HG02840 (cell line): ENCODE data around the gene SMTNL2.

Source experiments
- ATAC-seq: cut with Tn5 transposase; IDR thresholded peaks from one replicate; pipeline ENCODE4 v1.9.1; 2021; ENCODE audit warnings: mild to moderate bottlenecking, moderate library complexity, moderate number of reproducible peaks; ENCODE audit not compliant: unreplicated experiment, low FRiP score

The SMTNL2 gene

DNA sequence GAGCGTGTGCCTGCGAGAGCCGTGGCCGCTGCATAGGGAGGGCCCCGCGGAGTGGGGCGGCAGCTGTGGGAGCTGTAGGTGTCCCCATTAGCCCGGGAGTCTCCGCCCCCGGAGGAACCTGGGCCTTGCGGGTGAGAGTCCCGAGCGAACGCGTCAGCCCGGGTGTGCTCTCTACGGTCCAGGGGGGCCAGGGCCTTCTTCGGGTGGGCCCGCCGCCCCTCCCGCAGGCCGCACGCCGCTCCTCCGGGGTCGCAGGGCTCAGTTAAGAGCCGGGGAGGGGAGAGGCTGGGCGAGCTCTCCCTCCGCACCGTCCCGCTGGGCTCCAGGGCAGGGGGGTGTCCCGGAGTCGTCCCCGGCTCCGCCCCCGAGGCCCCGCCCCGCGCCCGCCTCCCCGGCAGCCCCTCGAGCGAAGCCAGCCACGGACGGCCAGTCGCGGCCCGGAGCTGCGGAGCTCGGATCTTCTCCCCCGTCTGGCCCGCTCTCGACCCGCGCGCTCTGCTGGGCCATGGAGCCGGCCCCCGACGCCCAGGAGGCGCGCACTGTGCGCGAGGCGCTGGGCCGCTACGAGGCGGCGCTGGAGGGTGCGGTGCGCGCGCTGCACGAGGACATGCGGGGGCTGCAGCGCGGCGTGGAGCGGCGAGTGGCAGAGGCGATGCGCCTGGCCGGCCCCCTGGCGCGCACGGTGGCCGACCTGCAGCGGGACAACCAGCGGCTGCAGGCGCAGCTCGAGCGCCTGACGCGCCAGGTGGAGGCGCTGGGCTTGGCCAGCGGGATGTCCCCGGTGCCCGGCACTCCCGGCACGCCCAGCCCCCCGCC lies at the start of gene SMTNL2:
Gene SMTNL2, plus strand, starts transcription at position 429 of the 816 bp plus-strand sequence. Its CDS starts 77 bp downstream, at position 506.
- no peak for ATAC-seq

DNA sequence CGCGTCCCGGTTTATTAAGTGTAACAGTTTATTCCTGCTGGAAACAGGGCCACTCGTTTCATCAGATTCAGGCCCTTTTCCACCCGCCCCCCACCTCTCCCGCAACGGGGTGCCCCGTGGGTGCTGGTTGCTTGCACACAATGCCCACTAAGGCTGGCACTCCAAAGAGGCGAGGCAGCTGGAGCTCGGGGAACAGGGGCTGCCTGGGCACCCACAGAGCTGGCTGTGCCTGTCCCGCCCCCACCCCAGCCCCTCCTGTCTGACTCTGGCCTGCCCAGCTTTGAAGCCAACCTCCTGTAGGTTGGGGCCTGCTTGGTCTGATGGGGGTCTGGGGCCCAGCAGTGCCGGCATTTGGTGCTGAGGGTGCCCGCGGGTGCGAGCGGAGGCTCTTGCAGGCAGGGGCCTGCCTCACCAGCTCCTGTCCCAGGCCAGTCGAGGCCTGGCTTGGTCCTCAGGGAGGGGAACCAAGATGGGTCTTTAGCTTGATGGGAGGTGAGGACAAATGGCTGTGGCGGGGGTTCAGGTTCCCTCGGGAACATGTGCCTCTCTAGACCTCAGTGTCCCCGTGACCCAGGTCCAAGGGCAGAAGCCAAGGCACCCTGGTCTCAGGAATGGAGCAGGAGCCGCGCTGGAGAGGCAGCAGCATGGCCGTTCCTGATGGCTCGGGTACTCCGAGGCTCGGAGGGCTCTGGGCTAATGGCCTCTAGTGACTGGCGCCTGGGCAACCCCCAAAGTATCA lies 49.2 kb upstream of the SMTNL2 start:
- no peak for ATAC-seq

DNA sequence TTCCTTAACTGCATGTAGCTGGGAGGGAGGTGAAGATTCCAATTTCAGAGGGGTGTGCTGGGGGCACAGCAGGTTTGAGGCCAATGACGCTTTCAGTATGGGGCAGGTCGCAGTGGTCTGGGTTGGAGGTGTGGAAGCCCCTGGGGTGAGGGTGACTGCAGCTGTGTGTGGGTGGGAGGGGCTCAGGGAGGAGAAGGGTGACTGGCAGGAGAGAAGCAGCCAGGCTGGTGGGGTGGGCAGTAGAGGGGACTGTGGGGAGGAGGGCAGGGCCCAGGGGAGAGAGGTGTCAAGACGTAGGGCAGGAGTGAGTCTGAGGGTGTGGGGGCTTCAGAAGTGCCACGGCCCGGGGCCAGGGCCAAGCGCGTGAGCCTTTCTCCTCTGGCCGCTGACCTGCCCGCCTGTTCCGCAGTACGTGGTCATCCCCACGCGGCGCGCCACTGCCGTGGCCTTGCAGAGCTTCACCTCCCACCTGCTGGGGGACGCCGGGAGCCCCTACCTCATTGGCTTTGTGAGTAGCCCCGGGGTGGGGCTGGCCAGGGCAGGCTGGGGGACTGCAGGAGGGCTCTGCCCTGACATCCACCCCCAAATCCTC lies 48.6 kb upstream of the SMTNL2 start:
- ATAC-seq: no peak

DNA sequence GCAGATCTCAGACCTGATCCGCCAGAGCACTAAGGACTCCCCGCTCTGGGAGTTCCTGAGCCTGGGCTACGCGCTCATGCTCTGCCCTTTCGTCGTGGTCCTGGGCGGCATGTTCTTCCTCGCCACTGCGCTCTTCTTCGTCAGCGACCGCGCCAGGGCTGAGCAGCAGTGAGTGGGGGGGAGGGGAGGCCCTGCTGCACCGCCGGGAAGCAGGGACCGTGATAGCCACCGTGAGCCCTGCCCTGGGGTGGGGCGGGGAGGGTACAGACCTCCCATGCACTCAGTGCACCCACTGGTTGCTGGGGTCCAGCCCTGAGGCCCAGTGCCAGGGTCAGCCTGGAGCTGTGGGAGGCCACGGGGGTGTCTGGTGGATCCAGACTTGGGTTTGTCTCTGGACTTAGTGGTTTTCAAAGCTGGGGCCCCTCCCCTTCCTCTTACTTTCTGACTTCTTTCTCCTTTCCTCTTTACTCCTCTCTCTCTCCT lies 48.0 kb upstream of the SMTNL2 start:
- no peak for ATAC-seq

DNA sequence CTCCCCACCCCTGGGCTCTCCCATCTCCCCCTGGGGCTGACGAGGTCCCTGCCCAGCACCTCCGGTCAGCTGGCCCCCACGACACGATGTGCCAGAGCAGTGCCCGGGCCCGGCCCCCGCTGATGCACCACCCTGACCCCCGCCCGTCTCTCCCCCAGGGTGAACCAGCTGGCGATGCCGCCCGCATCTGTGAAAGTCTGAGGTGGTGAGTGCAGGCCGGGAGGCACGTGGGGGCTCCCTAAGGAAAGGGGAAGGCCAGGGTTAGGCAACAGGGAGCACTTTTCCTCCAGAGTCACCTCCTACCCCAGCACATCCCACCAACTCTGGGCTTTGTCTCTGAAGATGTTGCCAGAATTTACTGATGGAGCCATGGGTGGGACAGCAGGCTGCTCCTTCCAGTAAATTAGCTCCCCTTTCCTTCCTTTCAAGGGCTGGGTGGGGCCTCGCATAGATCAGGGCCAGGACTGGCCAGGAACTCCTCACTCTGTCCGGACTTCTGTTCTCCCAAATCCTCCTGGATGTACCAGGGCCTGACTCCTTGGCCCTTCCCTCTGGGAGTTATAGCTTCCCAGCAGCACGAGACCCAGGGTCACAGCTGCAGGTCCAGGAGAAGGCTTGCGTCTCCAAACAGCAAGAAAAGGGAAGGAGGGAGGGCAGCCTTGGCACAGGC lies 47.5 kb upstream of the SMTNL2 start:
- no peak for ATAC-seq

DNA sequence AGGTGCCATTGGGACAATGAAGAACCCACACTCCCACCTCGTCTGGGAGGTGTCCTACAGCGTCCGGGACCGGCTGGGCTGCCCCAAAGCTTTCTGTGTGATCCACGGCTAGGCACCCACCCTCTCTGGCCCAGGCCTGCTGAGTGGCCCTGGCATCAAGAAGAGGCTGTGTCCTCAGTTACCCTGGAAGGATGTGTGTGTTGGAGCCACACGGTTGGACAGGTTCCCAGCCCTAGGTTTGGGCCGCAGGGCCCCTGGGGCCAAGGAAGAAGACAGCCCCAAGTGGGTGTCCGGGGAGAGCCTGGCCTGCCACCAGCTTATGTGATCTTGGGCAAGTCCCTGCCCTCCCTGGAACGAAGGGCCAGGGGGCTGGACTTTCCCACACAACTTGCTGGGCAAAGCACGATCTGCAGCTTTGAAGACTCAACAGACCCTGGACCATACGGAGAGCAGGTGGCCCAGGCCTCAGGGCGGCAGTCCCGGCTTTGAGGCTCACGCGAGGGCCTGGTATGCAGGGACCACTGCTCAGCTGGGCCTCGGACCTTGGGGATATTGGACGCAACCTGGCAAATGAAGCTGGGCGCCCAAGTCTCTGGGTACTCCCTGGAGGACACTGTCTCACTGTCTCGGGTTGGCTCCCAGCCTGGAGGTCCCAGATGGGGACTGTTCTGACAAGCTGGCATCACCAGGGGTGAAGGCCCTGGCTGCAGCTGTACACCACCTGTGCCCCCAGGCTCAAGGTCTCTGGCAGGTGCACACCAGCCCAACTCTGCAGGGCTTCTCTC lies 46.7 kb upstream of the SMTNL2 start:
- ATAC-seq: no peak

DNA sequence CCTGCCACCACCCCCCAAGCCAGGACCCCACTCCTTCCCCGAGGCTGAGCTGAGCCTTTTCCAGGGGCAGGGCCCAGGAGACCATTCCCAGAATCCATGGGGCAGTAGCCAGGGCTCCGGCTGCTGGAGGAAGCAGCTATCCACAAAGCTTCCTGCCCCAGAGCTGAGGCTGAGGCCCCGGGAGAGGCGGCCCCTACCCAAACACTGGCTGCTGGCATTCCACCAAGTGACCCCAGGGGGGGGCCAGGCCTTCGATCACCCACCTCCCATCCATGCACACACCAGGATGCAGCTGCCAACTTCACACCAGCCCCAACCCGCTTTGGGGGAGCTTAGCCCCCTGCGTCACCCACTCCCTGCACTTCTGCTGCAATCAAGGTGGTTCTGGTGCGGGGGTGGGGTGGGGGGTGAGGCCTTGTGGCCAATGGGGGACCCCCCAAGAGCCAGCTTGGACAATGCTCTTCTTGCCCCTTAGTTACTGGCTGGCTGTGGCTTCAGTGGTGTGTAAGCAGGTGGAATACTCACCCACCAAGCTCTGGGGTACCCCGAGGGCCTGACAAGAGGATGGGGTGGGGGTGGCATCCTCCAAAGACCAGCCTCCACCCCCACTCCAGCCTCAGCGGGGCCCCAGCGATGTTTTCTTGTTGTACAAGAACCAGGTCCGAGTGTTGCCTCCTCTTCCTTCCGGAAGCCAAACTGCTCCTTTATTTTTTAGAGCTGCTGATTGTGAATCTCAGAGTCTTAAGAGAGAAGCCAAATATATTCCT lies 45.9 kb upstream of the SMTNL2 start:
- ATAC-seq: no peak

DNA sequence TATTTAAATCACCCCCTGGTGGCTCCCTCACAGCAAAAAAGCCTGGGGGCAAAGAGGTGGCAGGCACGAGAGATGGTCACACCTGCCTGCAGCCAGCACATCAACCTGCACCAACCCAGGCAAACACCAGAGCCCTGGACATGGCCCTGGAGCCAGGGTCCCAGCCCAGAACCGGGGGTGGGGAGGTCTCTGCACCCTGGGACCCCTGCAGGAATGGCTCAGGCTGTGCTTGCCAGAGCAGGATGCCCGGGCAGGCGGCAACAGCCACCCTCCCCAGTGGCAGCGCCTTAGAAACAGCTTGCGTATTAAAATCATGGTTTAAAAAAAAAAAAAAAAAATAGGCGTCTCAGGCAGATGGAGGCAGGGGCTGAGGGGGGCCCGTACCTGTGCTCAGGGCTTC lies 45.3 kb upstream of the SMTNL2 start:
- no peak for ATAC-seq

DNA sequence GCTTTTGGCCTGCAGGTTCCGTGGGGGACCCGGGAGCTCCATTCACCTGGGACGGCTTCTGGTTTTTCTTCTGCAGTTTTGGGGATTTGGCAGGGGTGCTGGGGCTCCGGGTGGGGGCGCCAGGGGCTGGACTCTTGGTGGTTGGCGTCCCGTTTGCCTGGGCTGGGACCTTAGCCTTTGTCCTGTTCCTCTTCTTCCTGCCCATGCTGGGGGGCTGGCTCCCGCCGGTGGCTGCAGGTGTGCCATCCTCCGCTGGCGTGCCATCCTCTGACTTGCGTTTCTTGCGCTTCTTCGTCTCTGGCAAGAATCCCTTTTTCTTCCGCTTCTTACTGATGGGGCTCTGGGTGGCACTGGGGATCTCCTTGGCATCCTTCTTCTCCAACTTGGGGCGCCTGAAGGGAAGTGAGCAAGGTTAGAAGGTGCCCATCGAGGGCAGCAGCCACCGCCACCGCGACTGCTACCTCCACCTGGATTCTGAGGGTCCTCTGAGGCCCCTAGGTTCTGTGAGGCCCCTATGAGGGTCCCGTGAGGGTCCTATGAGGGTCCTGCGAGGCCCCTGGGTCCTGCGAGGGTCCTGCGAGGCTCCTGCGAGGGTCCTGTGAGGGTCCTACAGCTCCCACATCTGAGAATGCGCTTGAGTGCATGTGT lies 44.6 kb upstream of the SMTNL2 start:
- no peak for ATAC-seq

DNA sequence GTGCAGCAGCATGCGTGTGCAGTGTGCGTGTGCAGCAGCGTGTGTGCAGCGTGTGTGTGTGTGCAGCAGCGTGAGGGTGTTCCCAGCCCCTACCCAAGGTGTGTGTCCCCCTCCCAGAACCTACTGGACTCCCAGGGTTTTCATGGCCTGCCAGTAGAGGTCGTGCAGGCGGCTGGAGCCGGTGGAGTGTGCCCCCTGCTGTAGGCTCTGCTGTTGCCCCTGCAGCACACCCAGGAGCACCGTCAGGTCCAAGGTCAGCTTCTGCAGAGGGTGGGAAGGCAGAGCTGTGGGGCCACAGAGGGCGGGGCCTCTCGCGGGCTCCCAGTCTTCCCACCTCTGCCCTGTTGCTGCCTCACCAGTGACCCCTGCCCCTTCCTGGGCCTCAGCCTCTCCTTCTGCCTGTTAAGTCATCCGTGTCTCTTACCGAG lies 44.1 kb upstream of the SMTNL2 start:
- ATAC-seq: no peak

DNA sequence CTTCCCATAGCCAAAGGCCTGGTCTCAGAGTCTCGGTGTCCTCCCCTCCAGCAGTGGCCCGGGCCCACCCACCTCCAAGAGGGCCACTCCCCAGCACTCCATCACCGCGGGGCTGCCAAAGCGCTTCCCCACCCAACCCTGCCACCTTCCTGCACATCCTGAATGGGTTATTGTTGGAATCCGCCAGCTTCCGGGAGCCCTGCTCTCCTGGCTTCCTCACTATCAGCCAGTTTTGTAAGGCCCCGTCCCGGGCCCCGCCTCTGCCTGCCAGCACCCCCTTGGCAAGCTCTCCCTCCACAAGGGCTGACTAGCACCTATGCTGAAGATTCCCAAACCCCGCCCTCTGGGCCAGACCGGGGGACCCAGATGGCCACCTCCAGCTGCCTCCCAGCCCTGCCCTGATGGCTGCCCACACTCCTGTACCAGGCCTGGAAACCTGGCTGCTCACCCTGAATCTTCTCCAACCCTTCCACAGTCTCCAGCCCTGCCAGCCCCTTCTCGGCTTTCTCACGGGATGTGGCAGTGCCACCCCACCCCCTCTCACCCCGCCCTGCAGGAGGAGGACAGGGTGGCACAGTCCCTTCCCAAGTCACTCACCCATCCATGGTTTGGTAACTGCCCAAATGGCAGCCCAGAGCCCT lies 43.5 kb upstream of the SMTNL2 start:
- no peak for ATAC-seq

DNA sequence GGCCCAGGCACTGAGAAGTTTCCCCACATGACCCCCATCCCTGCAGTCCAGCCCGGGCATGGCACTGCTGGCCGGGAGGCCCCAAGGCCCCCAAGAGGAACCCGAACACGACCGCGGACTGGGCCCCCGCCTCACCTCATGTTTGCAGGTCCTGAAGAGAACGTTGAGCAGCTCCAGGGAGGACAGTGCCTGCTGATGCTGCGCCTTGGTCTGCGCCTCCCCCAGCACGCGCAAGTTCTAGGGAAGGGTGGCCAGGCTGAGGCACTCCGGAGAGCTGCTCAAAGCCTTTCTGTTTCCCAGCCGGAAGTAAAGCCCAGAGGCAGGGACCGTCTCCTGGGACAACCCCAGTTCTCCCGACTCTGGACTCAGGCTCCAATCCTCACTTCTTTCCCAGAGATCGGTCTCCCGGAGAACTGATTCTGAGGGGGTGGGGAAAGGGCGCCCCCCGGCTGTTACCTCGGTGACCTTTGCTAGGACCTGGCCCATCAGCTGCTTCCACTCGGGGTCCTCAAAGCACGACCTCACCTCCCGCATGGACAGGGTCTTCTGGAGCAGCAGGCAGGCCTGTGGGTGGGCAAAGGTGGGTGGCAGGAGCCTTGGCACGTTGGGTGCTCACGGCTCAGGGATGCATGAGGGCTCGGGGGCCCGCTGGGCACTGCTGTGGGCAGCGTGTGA lies 42.9 kb upstream of the SMTNL2 start:
- ATAC-seq: no peak

DNA sequence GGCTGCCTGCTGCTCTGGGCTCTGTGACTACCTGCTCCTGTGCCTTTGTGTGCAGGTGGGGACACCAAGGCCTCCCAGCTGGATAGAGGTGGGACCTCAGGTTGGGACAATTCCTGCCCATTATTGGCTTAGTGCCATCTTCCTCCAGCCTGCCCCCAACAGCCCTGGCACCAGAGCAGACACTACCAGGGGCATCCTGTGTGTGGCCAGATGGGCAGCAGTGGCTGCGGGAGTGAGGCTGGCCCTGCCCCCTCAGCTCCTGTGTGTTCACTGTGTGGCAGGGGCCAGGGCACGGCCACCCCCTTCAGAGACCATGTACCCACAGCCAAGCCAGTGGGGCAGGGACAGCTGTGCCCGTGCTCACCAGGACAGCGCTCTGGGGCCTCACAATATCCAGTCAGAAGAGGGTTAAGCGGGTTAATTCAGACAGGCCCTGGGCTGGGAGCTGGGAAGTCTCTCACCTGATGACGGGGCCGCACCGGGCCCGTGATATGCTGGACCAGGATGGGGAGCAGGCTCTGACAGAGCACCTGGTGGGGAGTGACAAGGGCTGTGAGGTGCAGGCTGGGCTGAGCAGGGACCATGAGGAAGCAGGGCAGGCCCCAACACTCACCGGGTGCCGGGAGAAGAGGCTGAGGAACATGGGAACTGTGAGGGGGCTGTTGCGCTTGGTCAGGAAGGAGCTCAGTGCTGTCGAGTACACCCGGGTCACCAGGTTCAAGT lies 42.2 kb upstream of the SMTNL2 start:
- ATAC-seq: no peak

DNA sequence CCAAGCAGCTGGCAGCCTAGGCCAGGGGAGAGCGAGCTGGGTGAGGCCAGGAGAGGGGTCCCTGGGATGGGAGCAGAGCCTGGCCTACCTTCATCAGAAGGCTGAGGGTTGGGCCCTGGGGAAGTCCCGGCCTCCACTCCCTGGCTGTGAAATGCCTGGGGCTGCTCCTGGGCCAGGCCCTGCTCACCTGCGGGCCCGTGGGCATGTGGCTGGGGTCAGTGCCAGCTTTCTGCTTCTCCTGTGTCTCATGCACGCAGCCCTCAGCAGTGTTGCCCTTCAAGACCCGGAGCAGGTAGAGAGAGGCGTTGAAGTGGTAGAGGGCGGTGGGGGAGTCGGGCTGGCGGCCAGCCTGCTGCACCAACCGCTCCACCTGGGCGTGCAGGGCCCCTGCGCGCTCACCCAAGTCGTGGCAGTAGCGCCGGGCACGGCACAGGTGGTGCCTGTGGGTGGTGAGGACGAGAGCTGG lies 41.6 kb upstream of the SMTNL2 start:
- no peak for ATAC-seq

DNA sequence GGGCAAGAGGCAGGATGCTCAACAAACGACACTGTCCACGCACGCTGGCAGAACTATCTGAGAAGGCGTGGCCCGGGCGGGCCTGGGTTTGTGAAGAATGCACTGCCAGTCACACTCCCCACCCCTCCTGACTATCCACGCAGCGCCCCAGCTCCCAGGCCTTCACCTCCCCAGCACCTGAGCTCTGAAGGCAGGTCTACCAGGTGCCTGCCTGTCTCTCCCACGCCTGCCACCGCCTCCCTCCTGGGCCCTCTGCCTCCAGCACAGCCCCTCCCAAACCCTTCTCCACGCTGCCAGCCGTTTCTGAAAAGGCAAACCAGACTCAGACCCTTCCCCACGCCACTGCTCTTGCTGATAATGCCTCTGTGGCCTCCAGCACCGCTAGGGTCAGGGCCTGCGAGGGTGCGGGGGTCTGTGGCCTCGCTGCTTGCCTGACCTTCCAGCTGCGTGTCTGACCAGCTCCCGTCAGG lies 40.7 kb upstream of the SMTNL2 start:
- no peak for ATAC-seq

DNA sequence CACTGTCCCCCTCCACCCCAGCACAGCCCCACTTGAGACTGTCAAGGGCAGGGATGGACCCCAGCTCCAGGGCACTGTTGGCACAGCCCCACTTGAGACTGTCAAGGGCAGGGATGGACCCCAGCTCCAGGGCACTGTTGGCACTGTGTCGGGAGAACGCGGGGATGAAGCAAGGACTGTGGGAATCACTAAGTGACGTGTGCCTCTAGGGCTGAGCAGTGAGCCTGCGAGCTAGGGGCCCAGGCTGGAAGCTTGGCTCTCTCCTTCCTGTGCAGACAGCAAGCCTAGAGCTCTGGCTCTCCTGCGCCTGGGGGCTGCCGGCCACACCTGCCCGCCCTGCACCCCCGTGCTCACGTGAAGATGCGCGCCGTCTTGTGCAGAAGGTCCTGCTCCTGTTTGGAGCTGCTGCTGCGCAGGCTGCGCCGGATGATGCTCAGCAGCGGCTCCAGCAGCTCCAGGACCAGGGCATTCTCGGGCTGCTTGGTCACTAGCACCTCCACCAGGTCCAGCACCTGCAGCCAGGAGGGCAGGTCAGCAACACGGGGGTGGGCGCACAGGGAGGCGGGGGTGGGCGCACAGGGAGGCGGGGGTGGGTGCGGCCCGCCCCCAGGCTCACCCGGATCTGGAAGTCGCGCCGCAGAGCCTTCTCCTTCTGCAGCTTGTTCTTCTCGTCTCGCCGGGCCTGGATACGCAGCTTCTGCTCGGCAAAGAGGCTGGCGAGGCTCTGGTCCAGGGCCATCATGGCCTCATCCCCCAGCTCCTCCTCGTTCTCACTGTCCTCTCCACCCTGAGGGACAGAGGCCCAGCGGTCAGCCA lies 40.0 kb upstream of the SMTNL2 start:
- no peak for ATAC-seq
